Fibroblast of pulmonary artery (primary cell): ENCODE data around the gene VEGFB.

Experiments
- DNase-seq: peaks from one replicate; pipeline ENCODE4 v3.0.0-alpha.2; 2010; ENCODE audit warnings: low read depth
- H3K4me3 ChIP-seq: replicated peaks from 2 replicates; pipeline ENCODE4 v1.5.1; 2011; ENCODE audit warnings: low read depth, mild to moderate bottlenecking, control low read depth, low read length, moderate library complexity
- CTCF ChIP-seq: IDR thresholded peaks from 2 replicates; pipeline ENCODE4 v1.5.1; 2011; ENCODE audit warnings: mild to moderate bottlenecking, control low read depth, low read length, inconsistent platforms; ENCODE audit errors: missing control alignments

VEGFB gene

GRCh38 chr11:64198511-64198910 lies 35.9 kb upstream of the VEGFB start:
- no peak for TF ChIP-seq CTCF
- H3K4me3 ChIP-seq = no peak overlapping the region
- DNase-seq = no peak

GRCh38 chr11:64201543-64201942 lies 32.8 kb upstream of the VEGFB start:
- H3K4me3 ChIP-seq = no peak overlapping the region
- no peak for TF ChIP-seq CTCF
- no peak for DNase-seq

- no peak for DNase-seq
- no peak overlapping the region for H3K4me3 ChIP-seq
- no peak for TF ChIP-seq CTCF
Observed at GRCh38 chr11:64202992-64203391, 31.4 kb upstream of the VEGFB start.

GRCh38 chr11:64203421-64204079 lies 30.8 kb upstream of the VEGFB start:
- DNase-seq = no peak
- no peak overlapping the region for H3K4me3 ChIP-seq
- TF ChIP-seq CTCF = no peak

- no peak for TF ChIP-seq CTCF
- H3K4me3 ChIP-seq = no peak overlapping the region
- no peak for DNase-seq
Observed at GRCh38 chr11:64204080-64204440, 30.3 kb upstream of the VEGFB start.

GRCh38 chr11:64204464-64204989 lies 29.9 kb upstream of the VEGFB start:
- TF ChIP-seq CTCF = peak; percentile 68
- H3K4me3 ChIP-seq = no peak overlapping the region
- peak; percentile 97 for DNase-seq
